BLaER1 (cell line): Measurements from ENCODE around the gene ACAP3.
A peak's percentile ranks its signal among the peaks of the same experiment; 100 is the strongest.

Experiments
- H3K27ac ChIP-seq: shearing (Covaris generic); formaldehyde crosslinking; 2 replicates; pipeline ENCODE4 v1.8.1; 2022
- H3K27me3 ChIP-seq: shearing (Covaris generic); formaldehyde crosslinking; 2 replicates; pipeline ENCODE4 v1.8.1; 2022
- H3K36me3 ChIP-seq: shearing (Covaris generic); formaldehyde crosslinking; 2 replicates; pipeline ENCODE4 v1.8.1; 2022
- H3K4me1 ChIP-seq: shearing (Covaris generic); formaldehyde crosslinking; 2 replicates; pipeline ENCODE4 v1.8.1; 2022
- H3K4me2 ChIP-seq: shearing (Covaris generic); formaldehyde crosslinking; 2 replicates; pipeline ENCODE4 v1.8.1; 2022
- H3K4me3 ChIP-seq: shearing (Covaris generic); formaldehyde crosslinking; 2 replicates; pipeline ENCODE4 v1.8.1; 2022
- H3K9ac ChIP-seq: shearing (Covaris generic); formaldehyde crosslinking; 2 replicates; pipeline ENCODE4 v1.8.1; 2022
- H3K9me3 ChIP-seq: shearing (Covaris generic); formaldehyde crosslinking; 2 replicates; pipeline ENCODE4 v1.8.1; 2022
- H4K20me1 ChIP-seq: shearing (Covaris generic); formaldehyde crosslinking; 2 replicates; pipeline ENCODE4 v1.8.1; 2022
- Cebpa-rat ChIP-seq: shearing (Covaris generic); IDR thresholded peaks from 2 replicates; pipeline ENCODE4 v1.8.1; 2022

The ACAP3 gene

GRCh38 chr1:1268284-1268682 is 39.4 kb downstream of the ACAP3 start:
- H3K27ac ChIP-seq, result no peak overlapping the region

GRCh38 chr1:1267488-1268283 is 40.0 kb downstream of the ACAP3 start:
- H3K4me2 ChIP-seq, result no peak overlapping the region
- H3K4me1 ChIP-seq, result peaks cover 34% of the 10 kb centered on the region
- no peak overlapping the region for H3K27ac ChIP-seq
- H4K20me1 ChIP-seq, result peaks cover 100% of the 10 kb centered on the region
- H3K27me3 ChIP-seq, result no peaks in the 10 kb centered on the region
- no peak overlapping the region for H3K4me3 ChIP-seq
- peaks cover 96% of the 10 kb centered on the region for H3K36me3 ChIP-seq
- H3K9ac ChIP-seq, result no peak overlapping the region
- H3K9me3 ChIP-seq, result no peaks in the 10 kb centered on the region
- no peak for TF ChIP-seq Cebpa-rat

More at GRCh38 chr1:1268284-1268682, 39.4 kb downstream of the ACAP3 start:
- no peak overlapping the region for H3K4me3 ChIP-seq
- no peak overlapping the region for H3K4me2 ChIP-seq
- TF ChIP-seq Cebpa-rat, result no peak
- no peak overlapping the region for H3K9ac ChIP-seq
- no peaks in the 10 kb centered on the region for H3K9me3 ChIP-seq
- peaks cover 90% of the 10 kb centered on the region for H3K36me3 ChIP-seq
- H3K27me3 ChIP-seq, result no peaks in the 10 kb centered on the region
- peaks cover 30% of the 10 kb centered on the region for H3K4me1 ChIP-seq
- H4K20me1 ChIP-seq, result peaks cover 100% of the 10 kb centered on the region

- Histone ChIP-seq H3K4me3 (no peak overlapping the region), H3K36me3 (peaks cover 79% of the 10 kb centered on the region), H3K4me1 (peaks cover 36% of the 10 kb centered on the region), H3K9ac (no peak overlapping the region), H3K27me3 (no peaks in the 10 kb centered on the region), H3K4me2 (no peak overlapping the region), H4K20me1 (peaks cover 100% of the 10 kb centered on the region), H3K9me3 (no peaks in the 10 kb centered on the region), H3K27ac (no peak overlapping the region)
- no peak for TF ChIP-seq Cebpa-rat
These were observed 42.9 kb downstream of the ACAP3 start for GRCh38 chr1:1264868-1265272.

- Histone ChIP-seq H4K20me1 (peaks cover 98% of the 10 kb centered on the region), H3K4me3 (no peak overlapping the region), H3K9ac (peak overlapping the region; percentile 34; the same call in 1 of the 2 replicates), H3K4me2 (no peak overlapping the region), H3K36me3 (peaks cover 74% of the 10 kb centered on the region), H3K9me3 (no peaks in the 10 kb centered on the region), H3K27me3 (no peaks in the 10 kb centered on the region), H3K27ac (no peak overlapping the region), H3K4me1 (peaks cover 44% of the 10 kb centered on the region)
- no peak for TF ChIP-seq Cebpa-rat
These were observed 43.7 kb downstream of the ACAP3 start for GRCh38 chr1:1264026-1264425.

- Histone ChIP-seq H3K27ac (peak overlapping the region; percentile 41), H4K20me1 (peaks cover 95% of the 10 kb centered on the region), H3K4me1 (peaks cover 57% of the 10 kb centered on the region), H3K36me3 (peaks cover 74% of the 10 kb centered on the region), H3K9me3 (no peaks in the 10 kb centered on the region), H3K27me3 (no peaks in the 10 kb centered on the region), H3K4me2 (peak overlapping the region; percentile 80), H3K9ac (peak overlapping the region; percentile 60), H3K4me3 (no peak overlapping the region)
- peak; percentile 55; the same call in 1 of the 2 replicates for TF ChIP-seq Cebpa-rat
These were observed 45.0 kb downstream of the ACAP3 start for GRCh38 chr1:1262758-1263157.

- Histone ChIP-seq H3K27me3 (no peaks in the 10 kb centered on the region), H3K36me3 (peaks cover 72% of the 10 kb centered on the region), H3K27ac (peak overlapping the region; percentile 41), H3K4me2 (peak overlapping the region; percentile 80), H3K9me3 (no peaks in the 10 kb centered on the region; the same call in 1 of the 2 replicates), H3K4me1 (peaks cover 63% of the 10 kb centered on the region), H4K20me1 (peaks cover 91% of the 10 kb centered on the region), H3K9ac (peak overlapping the region; percentile 60; the same call in 1 of the 2 replicates), H3K4me3 (no peak overlapping the region)
- no peak for TF ChIP-seq Cebpa-rat
These were observed 45.7 kb downstream of the ACAP3 start for GRCh38 chr1:1262071-1262470.

GRCh38 chr1:1260843-1261560 is 46.7 kb downstream of the ACAP3 start:
- Histone ChIP-seq H3K4me1 (peaks cover 73% of the 10 kb centered on the region), H3K36me3 (peaks cover 69% of the 10 kb centered on the region), H3K4me3 (peak overlapping the region; percentile 2), H3K9ac (peak overlapping the region; percentile 59), H3K27me3 (no peaks in the 10 kb centered on the region), H3K27ac (peak overlapping the region; percentile 65), H3K4me2 (peak overlapping the region; percentile 80), H3K9me3 (no peaks in the 10 kb centered on the region; the same call in 1 of the 2 replicates), H4K20me1 (peaks cover 90% of the 10 kb centered on the region)
- TF ChIP-seq Cebpa-rat, result no peak

GRCh38 chr1:1259951-1260600 is 47.7 kb downstream of the ACAP3 start:
- Histone ChIP-seq H3K9me3 (no peaks in the 10 kb centered on the region; the same call in 1 of the 2 replicates), H3K27me3 (no peaks in the 10 kb centered on the region), H3K36me3 (peaks cover 63% of the 10 kb centered on the region), H3K4me2 (peak overlapping the region; percentile 80), H4K20me1 (peaks cover 90% of the 10 kb centered on the region), H3K9ac (peak overlapping the region; percentile 59), H3K27ac (peak overlapping the region; percentile 65), H3K4me3 (peak overlapping the region; percentile 2; the same call in 1 of the 2 replicates), H3K4me1 (peaks cover 83% of the 10 kb centered on the region)
- no peak for TF ChIP-seq Cebpa-rat

GRCh38 chr1:1259540-1259939 is 48.2 kb downstream of the ACAP3 start:
- Histone ChIP-seq H3K36me3 (peaks cover 63% of the 10 kb centered on the region), H3K4me3 (no peak overlapping the region), H3K4me1 (peaks cover 88% of the 10 kb centered on the region), H3K27me3 (no peaks in the 10 kb centered on the region), H3K9me3 (no peaks in the 10 kb centered on the region; the same call in 1 of the 2 replicates), H3K27ac (peak overlapping the region; percentile 65), H4K20me1 (peaks cover 90% of the 10 kb centered on the region), H3K4me2 (peak overlapping the region; percentile 80), H3K9ac (peak overlapping the region; percentile 59)
- TF ChIP-seq Cebpa-rat, result no peak
